H1 (cell line): ENCODE results near the gene DEGS2. TPM values are rescaled to one million over a fixed set of nuclear protein-coding genes. Genes with fewer than 3 reads are reported as not detected.

ENCODE experiments used
- CTCF ChIA-PET: fragments of 300-600 bp; sonication (Branson Sonifier 250); formaldehyde crosslinking; loops from one replicate; lab custom pipeline; 2021; ENCODE audit not compliant: partially characterized antibody; lab: Charles Lee
- POLR2A ChIA-PET: fragments of 300-600 bp; sonication (Branson Sonifier 250); formaldehyde crosslinking; loops from one replicate; lab custom pipeline; 2021; ENCODE audit warnings: inconsistent platforms; ENCODE audit not compliant: partially characterized antibody; lab: Charles Lee
- DNase-seq, 2 experiments: peaks; one replicate each; pipeline versions ENCODE4 v3.0.0 to v3.0.0-alpha.2; 2010 to 2022; ENCODE audit warnings: low spot score in 2 of 2, low read depth in 1 of 2, mixed read lengths in 1 of 2
- FAIRE-seq: peaks from 2 replicates; lab custom pipeline; 2011; peaks lifted over from hg19 to GRCh38; lab: Jason Lieb, UNC
- H2AFZ ChIP-seq: 2 replicates; pipeline ENCODE4 v1.8.1; 2012; ENCODE audit warnings: low read length, inconsistent platforms
- H2AK5ac ChIP-seq: 2 replicates; pipeline ENCODE4 v1.6.1; 2013; ENCODE audit warnings: low read depth, low read length
- H2BK120ac ChIP-seq: replicated peaks from 2 replicates; pipeline ENCODE3; 2013; ENCODE audit warnings: low read depth, low read length, inconsistent platforms
- H2BK12ac ChIP-seq: 2 replicates; pipeline ENCODE4 v1.6.1; 2013; ENCODE audit warnings: low read depth, low read length
- H2BK15ac ChIP-seq: 2 replicates; pipeline ENCODE4 v1.6.1; 2013; ENCODE audit warnings: low read length
- H2BK20ac ChIP-seq: 2 replicates; pipeline ENCODE4 v1.6.1; 2013; ENCODE audit warnings: low read length
- H2BK5ac ChIP-seq: 2 replicates; pipeline ENCODE4 v1.6.1; 2013; ENCODE audit warnings: low read depth, low read length
- H3K14ac ChIP-seq: 2 replicates; pipeline ENCODE4 v1.6.1; 2013; ENCODE audit warnings: inconsistent platforms; ENCODE audit not compliant: insufficient read length
- H3K18ac ChIP-seq: 2 replicates; pipeline ENCODE4 v1.6.1; 2013; ENCODE audit warnings: low read length; ENCODE audit errors: extremely low read depth
- H3K23ac ChIP-seq: 2 replicates; pipeline ENCODE4 v1.6.1; 2013; ENCODE audit warnings: inconsistent platforms; ENCODE audit not compliant: insufficient read length
- H3K23me2 ChIP-seq: 2 replicates; pipeline ENCODE4 v1.6.1; 2013; ENCODE audit warnings: low read depth, low read length
- H3K27ac ChIP-seq: 2 replicates; pipeline ENCODE4 v1.6.1; 2011; ENCODE audit warnings: low read depth, low read length, inconsistent platforms
- H3K27me3 ChIP-seq, 4 experiments: replicated peaks in 1 of 4; 1 replicate in 1 of 4; 2 replicates in 3 of 4; pipeline versions ENCODE4 v1.6.1 to v1.8.1; 2011 to 2013; ENCODE audit warnings: low read length in 3 of 4, mild to moderate bottlenecking in 3 of 4, inconsistent platforms in 2 of 4, mixed read lengths in 2 of 4, moderate library complexity in 1 of 4; ENCODE audit not compliant: control insufficient read depth in 3 of 4, insufficient read depth in 3 of 4; ENCODE audit errors: extremely low read depth in 1 of 4
- H3K36me3 ChIP-seq, 4 experiments: 2 replicates each; pipeline versions ENCODE4 v1.6.1 to v1.8.1; 2011 to 2013; ENCODE audit warnings: mild to moderate bottlenecking in 4 of 4, low read length in 3 of 4, moderate library complexity in 2 of 4, control low read depth in 1 of 4, inconsistent platforms in 1 of 4; ENCODE audit not compliant: insufficient read depth in 4 of 4, control insufficient read depth in 2 of 4
- H3K4ac ChIP-seq: replicated peaks from 2 replicates; pipeline ENCODE3; 2013; ENCODE audit warnings: low read length, low read depth, mixed read lengths, inconsistent platforms; ENCODE audit not compliant: insufficient read length
- H3K4me1 ChIP-seq, 4 experiments: replicated peaks in 1 of 4; 1 replicate in 1 of 4; 2 replicates in 3 of 4; pipeline versions ENCODE4 v1.6.1 to v1.8.1; 2011 to 2013; ENCODE audit warnings: low read length in 3 of 4, inconsistent platforms in 2 of 4, mixed read lengths in 1 of 4; ENCODE audit not compliant: insufficient read depth in 4 of 4, control insufficient read depth in 3 of 4
- H3K4me2 ChIP-seq, 2 experiments: 2 replicates each; pipeline versions ENCODE4 v1.6.1 to v1.8.1; 2011 to 2013; ENCODE audit warnings: low read depth in 2 of 2, low read length in 2 of 2, control low read depth in 1 of 2, inconsistent platforms in 1 of 2, mild to moderate bottlenecking in 1 of 2; ENCODE audit not compliant: insufficient read depth in 1 of 2
- H3K4me3 ChIP-seq, 4 experiments: fragments of 200-600, 300-600 bp in 1 of 4; sonication (generic), shearing (Covaris generic), sonication (Bioruptor Twin) in 1 of 4; 2 replicates each; pipeline versions ENCODE4 v1.5.1 to v1.8.1; 2011 to 2016; ENCODE audit warnings: low read length in 4 of 4, low read depth in 3 of 4, control low read depth in 2 of 4, inconsistent platforms in 2 of 4, mild to moderate bottlenecking in 2 of 4, mixed read lengths in 1 of 4, moderate library complexity in 1 of 4; ENCODE audit not compliant: insufficient read depth in 2 of 4; ENCODE audit errors: extremely low read depth in 1 of 4
- H3K56ac ChIP-seq: replicated peaks from 2 replicates; pipeline ENCODE3; 2013; ENCODE audit warnings: low read depth, mild to moderate bottlenecking, mixed read lengths, low read length, inconsistent platforms; ENCODE audit not compliant: insufficient read length
- H3K79me1 ChIP-seq: 2 replicates; pipeline ENCODE4 v1.6.1; 2013; ENCODE audit warnings: low read depth, low read length, control low read depth
- H3K79me2 ChIP-seq, 2 experiments: 2 replicates each; pipeline versions ENCODE4 v1.6.1 to v1.8.1; 2012 to 2013; ENCODE audit warnings: low read length in 2 of 2, mild to moderate bottlenecking in 2 of 2, inconsistent platforms in 1 of 2; ENCODE audit not compliant: insufficient read depth in 2 of 2, control insufficient read depth in 1 of 2
- H3K9ac ChIP-seq, 4 experiments: replicated peaks in 1 of 4; 1 replicate in 1 of 4; 2 replicates in 3 of 4; pipeline versions ENCODE4 v1.6.1 to v1.8.1; 2011 to 2013; ENCODE audit warnings: low read depth in 3 of 4, low read length in 3 of 4, control low read depth in 2 of 4, mild to moderate bottlenecking in 2 of 4, moderate library complexity in 2 of 4, inconsistent platforms in 1 of 4; ENCODE audit errors: extremely low read depth in 1 of 4
- H3K9me3 ChIP-seq, 2 experiments: 2 replicates each; pipeline versions ENCODE4 v1.6.1 to v1.8.1; 2012 to 2013; ENCODE audit warnings: mild to moderate bottlenecking in 2 of 2, moderate library complexity in 2 of 2, control low read depth in 1 of 2, inconsistent platforms in 1 of 2, low read depth in 1 of 2, low read length in 1 of 2, mixed read lengths in 1 of 2; ENCODE audit not compliant: insufficient read depth in 2 of 2
- H4K20me1 ChIP-seq, 2 experiments: replicated peaks in 1 of 2; 2 replicates each; pipeline versions ENCODE3 to v1.8.1; 2011 to 2013; ENCODE audit warnings: inconsistent platforms in 2 of 2, low read length in 2 of 2, mild to moderate bottlenecking in 1 of 2; ENCODE audit not compliant: insufficient read depth in 2 of 2, control insufficient read depth in 1 of 2
- H4K5ac ChIP-seq: 2 replicates; pipeline ENCODE4 v1.6.1; 2013; ENCODE audit warnings: low read length, low read depth, mixed read lengths, inconsistent platforms; ENCODE audit not compliant: insufficient read length
- H4K8ac ChIP-seq: 2 replicates; pipeline ENCODE4 v1.8.0; 2013; ENCODE audit warnings: mild to moderate bottlenecking, moderate library complexity, low read length, inconsistent platforms; ENCODE audit not compliant: insufficient read depth; ENCODE audit errors: extremely low read depth
- H4K91ac ChIP-seq: replicated peaks from 2 replicates; pipeline ENCODE3; 2013; ENCODE audit warnings: low read length, mixed read lengths, inconsistent platforms; ENCODE audit not compliant: insufficient read length
- JUN ChIP-seq: IDR thresholded peaks from 2 replicates; pipeline ENCODE4 v1.6.1; 2011; ENCODE audit warnings: low read depth, mild to moderate bottlenecking, improper control_type of control experiment, low read length
- SUZ12 ChIP-seq: fragments of 200-600 bp; sonication (generic); IDR thresholded peaks from 2 replicates; pipeline ENCODE4 v1.6.1; 2012; ENCODE audit warnings: mild to moderate bottlenecking, inconsistent platforms, low read length, moderate library complexity, mixed read lengths
- WGBS, 2 experiments: shearing (Covaris generic) in 1 of 2; methylation state at CpG; one replicate each; pipeline versions ENCODE4 v1.1.6 to v1.1.7; 2013 to 2015; ENCODE audit warnings: low lambda C conversion rate in 2 of 2, mixed read lengths in 2 of 2, inconsistent platforms in 1 of 2, low coverage in 1 of 2, missing lambda C conversion rate in 1 of 2; ENCODE audit not compliant: insufficient replicate concordance in 2 of 2, insufficient coverage in 1 of 2, insufficient read length in 1 of 2; ENCODE audit errors: extremely low coverage in 1 of 2, missing lambda C conversion rate in 1 of 2; 5-methylcytosine and 5-hydroxymethylcytosine counted together
- polyA plus RNA-seq, 7 experiments: library from polyadenylated mRNA; depleted of rRNA in 3 of 7; stranded (reverse) in 5 of 7; unstranded in 2 of 7; fragments of >200 nt in 5 of 7; fragments of 200-250 nt in 2 of 7; gene quantifications; 1 replicate in 5 of 7; 2 replicates in 1 of 7; 4 replicates in 1 of 7; pipeline versions ENCODE4 v1.2.1 to v1.2.3, GENCODE V29; 2011 to 2013; ENCODE audit warnings: missing spikeins in 2 of 7, mixed read lengths in 2 of 7
- total RNA-seq: library from RNA; stranded (reverse); fragmentation: NEBNext Ultra II Directional; extraction: Animal tissue kit (Norgen Biotek cat#: 25700); gene quantifications from 2 replicates; pipeline ENCODE4 v1.2.1, GENCODE V29; 2021

Gene DEGS2
- total and polyA plus RNA-seq, 2 of the 8 experiments (the other 6 are each of a cell fraction or from before 2014, with no cell fraction given) = 0.61 to 0.82 TPM

DNA sequence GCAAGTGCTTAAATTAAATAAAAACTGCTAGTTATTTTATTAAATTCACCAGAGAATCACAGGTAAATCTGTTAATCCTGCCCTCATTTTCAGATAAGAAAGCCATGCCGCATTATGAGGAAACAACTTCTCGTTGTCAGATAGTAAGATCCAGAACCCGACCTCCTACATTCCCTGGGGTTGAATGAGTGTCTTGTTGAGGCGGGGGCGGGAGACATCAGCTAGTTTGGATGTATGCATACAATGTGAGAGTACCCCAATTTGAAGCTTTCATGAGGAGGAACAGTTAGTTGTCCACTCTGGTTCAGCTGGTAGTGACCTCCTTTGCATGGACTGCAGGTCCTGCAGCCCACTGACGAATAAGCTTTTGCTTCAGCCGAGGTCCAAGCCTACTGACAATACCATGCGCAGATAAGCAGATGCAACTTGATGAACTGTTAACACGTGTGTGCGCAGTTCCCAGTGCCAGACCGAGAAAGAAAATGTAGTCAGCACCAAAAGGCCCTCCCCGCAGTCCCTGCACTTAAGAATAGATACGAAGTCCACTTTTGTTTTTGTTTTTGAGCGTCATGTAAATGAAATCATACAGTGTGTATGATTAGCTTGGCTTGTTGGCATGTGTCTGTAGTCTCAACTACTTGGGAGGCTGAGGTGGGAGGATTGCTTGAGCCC, 59.3 kb downstream of the DEGS2 start:
- DNase-seq (no peak), FAIRE-seq (no peak)
- POLR2A ChIA-PET = interaction anchor here (1.2 kb wide), 1 partner anchor 25 kb away, joined by 3 read pairs; no protein-coding TSS in a partner anchor
- H4K20me1 ChIP-seq = peaks cover 0 to 3% of the 10 kb centered on the region in 2 experiments
- H3K79me1 ChIP-seq = peaks cover 2% of the 10 kb centered on the region; the same call in 1 of the 2 replicates
- no peak overlapping the region for H2BK120ac ChIP-seq
- 90% methylated on average over 14 of the region's 14 CpGs; no CpG with 5 or more reads in 1 of the 2 experiments for WGBS, 2 experiments
- H3K36me3 ChIP-seq = peaks cover 0 to 9% (median 0%) of the 10 kb centered on the region in 4 experiments; a peak in 1 of 8 replicates
- TF ChIP-seq JUN = no peak
- no peak for TF ChIP-seq SUZ12
- no peaks in the 10 kb centered on the region for H3K79me2 ChIP-seq
- no peak overlapping the region for H3K4me2 ChIP-seq
- no peak overlapping the region for H2BK20ac ChIP-seq
- H3K23me2 ChIP-seq = no peaks in the 10 kb centered on the region
- CTCF ChIA-PET = interaction anchor here (0.6 to 10.6 kb wide), 10 partner anchors 9 to 276 kb away, joined by 3 to 240 read pairs (median 5); partner anchors contain the start of gene EVL
- H4K91ac ChIP-seq = no peak overlapping the region
- no peak overlapping the region for H3K4me3 ChIP-seq
- no peak overlapping the region for H2BK5ac ChIP-seq
- no peak overlapping the region for H2AFZ ChIP-seq
- no peaks in the 10 kb centered on the region for H3K9me3 ChIP-seq
- H4K8ac ChIP-seq = no peak overlapping the region
- H2BK15ac ChIP-seq = no peak overlapping the region
- H2BK12ac ChIP-seq = no peak overlapping the region
- no peak overlapping the region for H4K5ac ChIP-seq
- H3K14ac ChIP-seq = no peak overlapping the region
- no peaks in the 10 kb centered on the region for H3K27me3 ChIP-seq
- no peak overlapping the region for H3K27ac ChIP-seq
- no peak overlapping the region for H3K18ac ChIP-seq
- no peak overlapping the region for H3K9ac ChIP-seq
- no peak overlapping the region for H3K4ac ChIP-seq
- H3K4me1 ChIP-seq = no peaks in the 10 kb centered on the region
- H3K23ac ChIP-seq = no peak overlapping the region
- H3K56ac ChIP-seq = no peak overlapping the region
- H2AK5ac ChIP-seq = no peak overlapping the region
